Smooth muscle cell (in vitro differentiated cells): ENCODE measurements around the gene PDE4B. TPM values are rescaled to one million over a fixed set of nuclear protein-coding genes. Genes with fewer than 3 reads are reported as not detected.

Source experiments
- DNase-seq: peaks from one replicate; lab custom pipeline; 2025; ENCODE audit not compliant: unreplicated experiment; lab: John Stamatoyannopoulos, UW
- H2AFZ ChIP-seq: fragments of 200-600 bp; sonication (generic); 2 replicates; pipeline ENCODE4 v1.6.0; 2016; ENCODE audit warnings: antibody characterized with exemption, low read depth, mild to moderate bottlenecking
- H3F3A ChIP-seq: fragments of 200-600 bp; sonication (generic); 2 replicates; pipeline ENCODE4 v1.6.0; 2017; ENCODE audit warnings: antibody characterized with exemption, low read depth
- H3K27ac ChIP-seq: fragments of 200-600 bp; sonication (generic); 2 replicates; pipeline ENCODE4 v1.5.1; 2016; ENCODE audit warnings: low read depth, mild to moderate bottlenecking
- H3K27me3 ChIP-seq: fragments of 200-600 bp; sonication (generic); 2 replicates; pipeline ENCODE4 v1.6.1; 2016; ENCODE audit warnings: low read depth, mild to moderate bottlenecking
- H3K36me3 ChIP-seq: fragments of 200-600 bp; sonication (generic); 2 replicates; pipeline ENCODE4 v1.5.1; 2016; ENCODE audit warnings: low read depth
- H3K4me1 ChIP-seq: fragments of 200-600 bp; sonication (generic); 2 replicates; pipeline ENCODE4 v1.5.1; 2016; ENCODE audit warnings: low read depth
- H3K4me2 ChIP-seq: fragments of 200-600 bp; sonication (generic); 2 replicates; pipeline ENCODE4 v1.6.0; 2016; ENCODE audit warnings: mild to moderate bottlenecking
- H3K4me3 ChIP-seq: fragments of 200-600 bp; sonication (generic); 2 replicates; pipeline ENCODE4 v1.5.1; 2016; ENCODE audit warnings: mild to moderate bottlenecking
- H3K79me2 ChIP-seq: fragments of 200-600 bp; sonication (generic); 2 replicates; pipeline ENCODE4 v1.6.0; 2016; ENCODE audit warnings: low read depth, mild to moderate bottlenecking
- H3K9ac ChIP-seq: fragments of 200-600 bp; sonication (generic); 2 replicates; pipeline ENCODE4 v1.6.0; 2016; ENCODE audit warnings: low read depth
- H3K9me3 ChIP-seq: fragments of 200-600 bp; sonication (generic); replicated peaks from 2 replicates; pipeline ENCODE4 v1.5.1; 2016; ENCODE audit warnings: low read depth
- H4K20me1 ChIP-seq: fragments of 200-600 bp; sonication (generic); 2 replicates; pipeline ENCODE4 v1.6.0; 2016; ENCODE audit warnings: low read depth
- WGBS: methylation state at CpG from one replicate; pipeline ENCODE4 v1.1.7; 2016; ENCODE audit warnings: low lambda C conversion rate; 5-methylcytosine and 5-hydroxymethylcytosine counted together
- polyA plus RNA-seq: library from polyadenylated mRNA; unstranded; fragments of >200 nt; fragmentation: Nextera tagmentation; extraction: Ambion mirVana; gene quantifications from 2 replicates; pipeline ENCODE4 v1.2.1, GENCODE V29; 2016
- total RNA-seq: library from RNA; depleted of rRNA; stranded (reverse); fragments of >200 nt; gene quantifications from 2 replicates; pipeline ENCODE4 v1.2.3, GENCODE V29; 2014
- TF ChIP-seq, protein P1 (sequence below): fragments of 200-600 bp; sonication (generic); IDR thresholded peaks from 2 replicates; pipeline ENCODE4 v1.5.1; 2017; ENCODE audit warnings: borderline replicate concordance, mild to moderate bottlenecking, antibody characterized with exemption; ENCODE audit not compliant: insufficient read depth, poor library complexity, severe bottlenecking

The PDE4B gene
- total and polyA plus RNA-seq, 2 experiments from 2014 or later = 18.5 to 24.8 TPM

DNA sequence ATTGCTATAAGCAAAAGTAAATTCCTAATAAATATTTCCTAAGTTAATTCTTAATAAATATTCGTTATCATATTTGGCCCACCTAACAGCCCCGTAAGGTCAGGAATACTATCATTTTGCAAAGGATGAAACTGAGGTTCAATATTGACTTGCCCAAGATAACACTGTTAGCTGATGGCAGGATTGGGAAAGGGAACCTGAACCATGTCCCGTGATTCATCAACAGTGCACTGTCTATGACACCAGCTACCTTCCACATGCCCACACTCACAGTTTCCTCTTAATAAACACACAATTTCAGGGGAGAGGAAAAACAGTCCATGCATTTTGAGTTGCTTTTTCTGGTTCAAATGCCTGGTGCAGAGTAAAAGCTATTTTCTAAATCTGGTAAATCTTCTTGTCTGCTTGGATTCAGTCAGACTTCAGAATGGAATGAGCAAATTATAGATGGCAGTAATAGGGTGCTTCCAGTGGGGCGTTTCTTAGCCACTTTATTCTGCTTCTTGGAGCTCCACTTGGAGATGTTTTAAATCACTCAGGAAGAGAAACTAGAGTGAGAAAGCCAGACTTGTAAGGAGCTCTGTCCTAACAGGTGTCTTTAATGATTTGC is 354.6 kb downstream of the PDE4B start:
- H3K9me3 ChIP-seq = no peaks in the 10 kb centered on the region
- H4K20me1 ChIP-seq = no peaks in the 10 kb centered on the region
- WGBS = 89% methylated on average over 4 of the region's 4 CpGs
- no peaks in the 10 kb centered on the region for H3K4me1 ChIP-seq
- H3K4me3 ChIP-seq = no peak overlapping the region
- no peak overlapping the region for H3K27ac ChIP-seq
- H3K79me2 ChIP-seq = no peaks in the 10 kb centered on the region
- no peak for DNase-seq
- H2AFZ ChIP-seq = no peak overlapping the region
- no peaks in the 10 kb centered on the region for H3F3A ChIP-seq
- H3K4me2 ChIP-seq = no peak overlapping the region
- peaks cover 33% of the 10 kb centered on the region for H3K27me3 ChIP-seq
- H3K9ac ChIP-seq = no peak overlapping the region
- TF ChIP-seq, protein P1, sequence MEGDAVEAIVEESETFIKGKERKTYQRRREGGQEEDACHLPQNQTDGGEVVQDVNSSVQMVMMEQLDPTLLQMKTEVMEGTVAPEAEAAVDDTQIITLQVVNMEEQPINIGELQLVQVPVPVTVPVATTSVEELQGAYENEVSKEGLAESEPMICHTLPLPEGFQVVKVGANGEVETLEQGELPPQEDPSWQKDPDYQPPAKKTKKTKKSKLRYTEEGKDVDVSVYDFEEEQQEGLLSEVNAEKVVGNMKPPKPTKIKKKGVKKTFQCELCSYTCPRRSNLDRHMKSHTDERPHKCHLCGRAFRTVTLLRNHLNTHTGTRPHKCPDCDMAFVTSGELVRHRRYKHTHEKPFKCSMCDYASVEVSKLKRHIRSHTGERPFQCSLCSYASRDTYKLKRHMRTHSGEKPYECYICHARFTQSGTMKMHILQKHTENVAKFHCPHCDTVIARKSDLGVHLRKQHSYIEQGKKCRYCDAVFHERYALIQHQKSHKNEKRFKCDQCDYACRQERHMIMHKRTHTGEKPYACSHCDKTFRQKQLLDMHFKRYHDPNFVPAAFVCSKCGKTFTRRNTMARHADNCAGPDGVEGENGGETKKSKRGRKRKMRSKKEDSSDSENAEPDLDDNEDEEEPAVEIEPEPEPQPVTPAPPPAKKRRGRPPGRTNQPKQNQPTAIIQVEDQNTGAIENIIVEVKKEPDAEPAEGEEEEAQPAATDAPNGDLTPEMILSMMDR = no peak
- H3K36me3 ChIP-seq = no peaks in the 10 kb centered on the region

DNA sequence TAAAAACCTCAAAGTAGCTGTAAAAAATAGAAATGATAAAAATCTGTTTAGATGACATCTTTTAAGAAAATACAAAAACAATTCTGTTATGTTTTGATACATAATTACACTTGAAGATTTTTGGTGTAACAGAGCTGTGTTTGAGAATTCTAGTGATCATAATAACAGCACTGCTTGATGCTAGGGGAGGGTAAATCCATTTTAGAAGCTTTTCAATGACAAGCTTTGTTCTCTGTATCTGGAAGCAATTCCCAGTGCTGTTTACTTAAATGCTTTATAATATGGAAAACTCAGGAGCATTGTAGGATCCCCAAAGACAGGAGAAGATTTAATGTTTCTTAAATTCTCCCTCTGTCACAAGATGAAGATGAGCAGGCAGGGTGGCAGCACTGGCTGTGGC is 359.3 kb downstream of the PDE4B start:
- H3K4me2 ChIP-seq = no peak overlapping the region
- no peaks in the 10 kb centered on the region for H3K79me2 ChIP-seq
- H3K36me3 ChIP-seq = no peaks in the 10 kb centered on the region
- H3K27ac ChIP-seq = no peak overlapping the region
- H3K9ac ChIP-seq = no peak overlapping the region
- H3F3A ChIP-seq = no peaks in the 10 kb centered on the region
- no peaks in the 10 kb centered on the region for H3K4me1 ChIP-seq
- H3K27me3 ChIP-seq = peaks cover 40% of the 10 kb centered on the region
- DNase-seq = no peak
- H3K4me3 ChIP-seq = no peak overlapping the region
- H4K20me1 ChIP-seq = no peaks in the 10 kb centered on the region
- no peaks in the 10 kb centered on the region for H3K9me3 ChIP-seq
- no peak overlapping the region for H2AFZ ChIP-seq
- TF ChIP-seq, protein P1 = no peak

DNA sequence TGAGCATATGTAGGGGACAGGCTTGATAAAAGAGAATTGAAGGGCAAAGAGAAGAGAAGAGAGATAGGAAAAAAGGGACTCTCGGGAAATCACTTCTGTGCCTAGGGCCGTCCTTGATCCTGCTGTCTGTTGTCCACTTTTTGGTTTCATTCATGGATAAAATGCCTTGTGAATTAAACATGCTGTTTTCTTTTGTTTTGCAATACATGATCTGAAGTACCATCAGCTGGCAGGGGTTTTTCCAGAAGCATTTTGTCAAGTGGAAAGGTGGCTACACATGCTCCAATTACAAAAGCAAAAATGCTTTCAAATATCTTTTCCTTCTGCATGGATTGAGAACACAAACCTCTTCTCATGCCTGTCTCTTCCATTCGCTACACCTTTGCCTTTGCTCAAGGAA is 361.7 kb downstream of the PDE4B start:
- no peaks in the 10 kb centered on the region for H3K4me1 ChIP-seq
- no peak overlapping the region for H3K4me2 ChIP-seq
- no peaks in the 10 kb centered on the region for H3F3A ChIP-seq
- no peak overlapping the region for H2AFZ ChIP-seq
- peaks cover 52% of the 10 kb centered on the region for H3K27me3 ChIP-seq
- no peak overlapping the region for H3K27ac ChIP-seq
- no peaks in the 10 kb centered on the region for H3K9me3 ChIP-seq
- no peaks in the 10 kb centered on the region for H3K36me3 ChIP-seq
- no peak overlapping the region for H3K4me3 ChIP-seq
- H3K79me2 ChIP-seq = no peaks in the 10 kb centered on the region
- TF ChIP-seq, protein P1 = no peak
- H4K20me1 ChIP-seq = no peaks in the 10 kb centered on the region
- DNase-seq = no peak
- no peak overlapping the region for H3K9ac ChIP-seq
- WGBS = 81% methylated on average over 3 of the region's 3 CpGs

DNA sequence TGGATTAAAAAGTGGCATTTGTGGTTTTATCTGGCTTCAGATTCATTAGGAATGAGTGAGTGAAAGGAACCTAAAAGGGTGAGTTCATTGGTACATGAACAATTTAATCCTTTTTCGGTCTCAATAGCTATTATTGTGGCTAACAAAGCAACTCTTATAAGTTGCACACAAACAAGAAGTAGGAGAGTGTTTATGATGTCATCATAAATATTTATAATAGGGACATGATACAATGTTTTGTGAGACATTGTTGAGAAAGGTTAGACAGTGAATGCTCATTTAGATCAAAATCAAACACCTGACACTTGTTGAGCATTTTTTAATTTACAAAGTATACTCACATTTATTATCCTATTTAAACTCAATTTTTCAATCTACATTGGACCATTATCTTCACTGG is 363.4 kb downstream of the PDE4B start:
- no peak overlapping the region for H2AFZ ChIP-seq
- H4K20me1 ChIP-seq = no peaks in the 10 kb centered on the region
- no peaks in the 10 kb centered on the region for H3K4me1 ChIP-seq
- H3K4me2 ChIP-seq = no peak overlapping the region
- peaks cover 51% of the 10 kb centered on the region for H3K27me3 ChIP-seq
- no peaks in the 10 kb centered on the region for H3K79me2 ChIP-seq
- H3F3A ChIP-seq = no peaks in the 10 kb centered on the region
- no peak overlapping the region for H3K4me3 ChIP-seq
- no peak overlapping the region for H3K27ac ChIP-seq
- H3K9ac ChIP-seq = no peak overlapping the region
- WGBS = 83% methylated on average over 1 of the region's 1 CpG
- DNase-seq = no peak
- no peaks in the 10 kb centered on the region for H3K36me3 ChIP-seq
- TF ChIP-seq, protein P1 = no peak
- no peaks in the 10 kb centered on the region for H3K9me3 ChIP-seq
